GM21717 (cell line): Measurements from ENCODE around the gene SRCAP.
"Not testable (repeated sequence)": the region's sequence is repeated elsewhere in the genome, so short reads cannot be mapped to it uniquely, and the experiment has no call there.

Experiments
- ATAC-seq: cut with Tn5 transposase; IDR thresholded peaks from one replicate; pipeline ENCODE4 v1.9.1; 2021; ENCODE audit warnings: mild to moderate bottlenecking, moderate library complexity; ENCODE audit not compliant: unreplicated experiment

Gene SRCAP

DNA sequence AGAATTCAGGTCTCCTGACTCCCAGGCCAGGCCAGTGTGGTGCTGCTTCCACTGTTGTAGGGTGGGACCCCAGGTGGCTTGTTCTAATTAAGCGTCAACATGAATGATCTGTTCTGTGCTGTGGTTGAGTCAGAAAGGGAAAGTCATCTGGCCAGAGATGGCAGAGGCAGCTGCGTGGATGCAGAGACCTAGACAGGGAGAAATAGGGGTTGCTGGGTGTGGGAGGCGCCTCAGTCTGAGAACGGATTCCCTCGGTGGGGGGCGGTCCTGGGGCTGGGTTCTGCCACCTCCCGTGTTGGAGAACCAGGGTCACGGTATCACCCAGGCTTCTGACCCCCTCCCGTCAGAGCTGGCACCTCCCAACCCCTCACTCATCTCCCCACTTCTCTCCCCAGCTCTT is 35.2 kb upstream of the SRCAP start:
- ATAC-seq: no peak

DNA sequence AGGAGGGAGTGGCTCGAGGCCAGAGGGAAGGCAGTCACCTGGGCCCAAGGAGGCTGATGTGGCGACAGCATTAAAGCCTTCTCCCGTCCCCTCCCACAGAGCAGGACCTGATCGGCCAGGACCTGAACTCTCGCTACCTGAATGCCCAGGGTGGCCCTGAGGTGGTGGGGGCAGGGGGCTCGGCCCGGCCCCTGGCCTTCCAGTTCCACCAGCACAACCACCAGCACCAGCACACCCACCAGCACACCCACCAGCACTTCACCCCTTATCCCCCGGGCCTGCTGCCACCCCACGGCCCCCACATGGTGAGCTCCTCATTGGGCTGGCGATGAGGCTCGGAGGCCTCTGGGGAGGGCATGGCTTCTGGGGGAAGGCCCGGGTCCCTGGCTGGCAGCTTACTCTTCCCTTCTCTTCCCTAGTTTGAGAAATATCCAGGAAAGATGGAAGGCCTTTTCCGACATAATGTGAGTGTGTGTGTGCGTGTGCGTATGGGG is 34.3 kb upstream of the SRCAP start:
- no peak for ATAC-seq

DNA sequence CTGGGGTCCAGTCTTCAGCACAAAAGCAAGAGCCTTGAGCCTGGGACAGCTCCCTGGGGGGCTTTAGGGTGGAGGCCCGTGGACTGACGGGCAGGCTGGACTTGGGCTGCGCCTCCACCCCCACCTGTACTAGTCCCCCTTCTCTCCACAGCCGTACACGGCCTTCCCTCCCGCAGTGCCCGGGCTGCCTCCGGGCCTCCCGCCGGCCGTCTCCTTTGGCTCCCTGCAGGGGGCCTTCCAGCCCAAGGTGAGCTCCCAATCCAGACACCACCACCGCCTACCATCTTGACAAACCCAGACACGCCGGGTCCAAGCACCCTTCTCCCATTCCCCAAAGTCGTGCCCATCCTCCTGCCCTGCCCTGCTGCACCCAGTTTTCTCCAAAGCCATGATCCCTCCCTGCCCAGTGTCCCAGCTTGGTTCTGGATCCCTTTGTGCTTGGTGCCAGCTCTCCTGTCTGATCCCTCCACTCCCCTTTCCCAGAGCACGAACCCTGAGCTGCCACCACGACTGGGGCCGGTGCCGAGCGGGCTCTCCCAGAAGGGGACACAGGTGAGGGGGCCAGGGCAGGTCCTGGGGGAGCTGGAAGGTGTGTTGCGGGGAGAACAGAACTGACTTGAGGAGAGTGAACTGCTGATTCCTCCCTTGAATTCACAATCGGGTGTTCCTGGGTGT is 33.7 kb upstream of the SRCAP start:
- ATAC-seq: no peak

DNA sequence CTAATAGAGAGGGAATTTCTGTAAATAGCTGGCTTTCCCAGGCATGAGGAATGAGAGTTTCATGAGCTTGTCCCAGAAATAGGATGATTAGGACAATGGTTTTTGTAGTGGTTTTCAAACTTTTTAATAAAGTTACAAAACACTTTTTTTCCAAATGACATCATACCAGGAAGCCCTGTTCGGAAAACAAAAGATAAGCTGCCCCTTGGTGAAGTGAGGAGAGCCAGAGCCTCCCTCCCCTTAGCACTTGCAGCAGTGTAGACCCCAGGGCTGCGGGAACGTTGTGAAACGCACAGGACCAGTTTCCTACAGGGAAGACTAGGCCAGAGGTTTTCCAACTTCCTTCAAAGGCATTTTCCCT is 33.2 kb upstream of the SRCAP start:
- no peak for ATAC-seq

DNA sequence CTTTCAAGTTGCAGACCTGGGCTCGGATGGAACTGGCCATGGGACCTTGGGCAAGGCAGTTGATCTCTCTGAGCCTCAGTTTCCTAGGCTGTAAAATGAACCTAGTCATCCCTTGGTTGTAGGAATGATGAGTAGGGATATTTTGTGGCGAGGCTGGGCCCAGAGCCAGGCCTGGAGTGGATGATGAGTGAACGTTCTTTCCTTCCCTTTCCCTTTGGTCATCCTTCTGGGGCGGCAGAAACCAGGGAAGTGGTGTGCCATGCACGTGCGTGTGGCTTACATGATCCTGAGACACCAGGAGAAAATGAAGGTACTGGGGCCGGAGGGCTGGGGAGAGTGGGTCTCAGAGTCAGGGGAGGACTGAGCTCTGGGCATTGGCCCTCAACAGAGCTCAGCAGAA is 32.3 kb upstream of the SRCAP start:
- ATAC-seq: no peak

DNA sequence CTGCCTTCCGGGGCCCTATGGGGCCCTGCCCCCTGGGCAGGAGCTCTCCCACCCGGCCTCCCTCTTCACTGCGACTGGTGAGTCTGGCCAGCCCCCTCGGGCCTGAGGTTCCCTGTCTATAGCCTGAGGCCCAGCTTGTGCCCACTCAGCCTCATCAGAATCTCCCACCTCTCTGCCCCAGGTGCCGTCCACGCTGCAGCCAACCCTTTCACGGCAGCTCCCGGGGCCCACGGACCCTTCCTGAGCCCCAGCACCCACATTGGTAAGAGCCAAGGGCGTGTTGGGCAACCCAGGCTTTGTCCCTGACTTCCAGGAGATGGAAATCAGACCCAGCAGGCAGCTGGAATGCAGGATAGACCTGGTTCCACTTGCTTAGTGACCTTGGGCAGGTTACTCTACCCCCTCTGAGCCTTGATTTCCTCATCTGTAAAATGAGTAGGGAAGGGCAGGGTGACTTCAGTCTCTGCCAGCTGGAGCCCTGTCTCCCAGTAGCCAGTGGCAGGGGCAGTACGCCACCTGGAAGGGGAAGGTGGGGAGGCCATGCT is 31.5 kb upstream of the SRCAP start:
- ATAC-seq: no peak

DNA sequence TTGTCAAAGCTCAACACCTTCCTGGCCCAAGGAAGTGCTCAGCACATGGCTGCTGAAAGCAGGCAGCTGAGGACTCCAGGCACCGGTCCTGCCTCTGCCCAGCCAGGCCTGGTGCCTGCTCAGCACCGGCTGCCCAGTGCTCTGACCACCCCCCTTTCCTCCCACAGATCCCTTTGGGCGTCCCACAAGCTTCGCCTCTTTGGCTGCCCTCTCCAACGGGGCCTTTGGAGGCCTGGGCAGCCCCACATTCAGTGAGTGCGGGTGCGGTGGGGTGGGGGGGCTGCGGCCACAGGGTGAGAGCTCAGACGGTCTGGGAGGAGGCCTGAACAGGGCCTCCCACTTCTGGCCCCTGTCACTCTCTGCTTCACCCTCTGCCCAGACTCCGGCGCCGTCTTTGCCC is 30.6 kb upstream of the SRCAP start:
- ATAC-seq: no peak

DNA sequence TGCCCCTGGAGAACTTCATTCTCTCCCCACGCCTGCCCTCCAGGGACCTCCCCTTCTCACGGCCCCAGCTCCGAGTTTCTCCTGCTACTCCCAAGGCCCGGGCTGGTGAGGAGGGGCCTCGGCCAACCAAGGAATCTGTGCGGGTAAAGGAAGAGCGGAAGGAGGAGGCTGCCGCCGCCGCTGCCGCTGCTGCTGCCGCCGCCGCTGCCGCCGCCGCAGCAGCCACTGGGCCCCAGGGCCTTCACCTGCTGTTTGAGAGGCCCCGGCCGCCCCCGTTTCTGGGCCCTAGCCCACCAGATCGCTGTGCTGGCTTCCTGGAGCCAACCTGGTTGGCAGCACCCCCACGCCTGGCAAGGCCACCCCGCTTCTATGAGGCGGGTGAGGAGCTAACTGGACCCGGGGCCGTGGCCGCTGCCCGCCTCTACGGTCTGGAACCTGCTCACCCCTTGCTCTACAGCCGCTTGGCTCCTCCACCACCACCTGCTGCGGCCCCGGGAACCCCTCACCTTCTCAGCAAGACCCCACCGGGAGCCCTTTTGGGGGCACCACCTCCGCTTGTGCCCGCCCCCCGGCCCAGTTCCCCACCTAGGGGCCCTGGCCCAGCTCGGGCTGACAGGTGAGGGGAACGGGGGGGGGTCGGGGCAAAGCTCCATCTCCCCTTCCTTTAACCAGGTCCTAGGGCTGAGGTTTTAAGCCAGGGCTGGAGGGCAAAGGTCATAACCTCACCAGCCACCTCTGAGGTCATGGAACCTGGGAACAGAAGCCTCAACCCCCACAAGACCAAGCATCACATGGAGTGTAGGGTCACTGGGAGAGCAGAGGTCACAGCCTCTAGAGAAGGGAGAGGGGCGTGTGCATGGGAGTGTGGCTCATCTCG is 29.7 kb upstream of the SRCAP start:
- ATAC-seq: no peak

DNA sequence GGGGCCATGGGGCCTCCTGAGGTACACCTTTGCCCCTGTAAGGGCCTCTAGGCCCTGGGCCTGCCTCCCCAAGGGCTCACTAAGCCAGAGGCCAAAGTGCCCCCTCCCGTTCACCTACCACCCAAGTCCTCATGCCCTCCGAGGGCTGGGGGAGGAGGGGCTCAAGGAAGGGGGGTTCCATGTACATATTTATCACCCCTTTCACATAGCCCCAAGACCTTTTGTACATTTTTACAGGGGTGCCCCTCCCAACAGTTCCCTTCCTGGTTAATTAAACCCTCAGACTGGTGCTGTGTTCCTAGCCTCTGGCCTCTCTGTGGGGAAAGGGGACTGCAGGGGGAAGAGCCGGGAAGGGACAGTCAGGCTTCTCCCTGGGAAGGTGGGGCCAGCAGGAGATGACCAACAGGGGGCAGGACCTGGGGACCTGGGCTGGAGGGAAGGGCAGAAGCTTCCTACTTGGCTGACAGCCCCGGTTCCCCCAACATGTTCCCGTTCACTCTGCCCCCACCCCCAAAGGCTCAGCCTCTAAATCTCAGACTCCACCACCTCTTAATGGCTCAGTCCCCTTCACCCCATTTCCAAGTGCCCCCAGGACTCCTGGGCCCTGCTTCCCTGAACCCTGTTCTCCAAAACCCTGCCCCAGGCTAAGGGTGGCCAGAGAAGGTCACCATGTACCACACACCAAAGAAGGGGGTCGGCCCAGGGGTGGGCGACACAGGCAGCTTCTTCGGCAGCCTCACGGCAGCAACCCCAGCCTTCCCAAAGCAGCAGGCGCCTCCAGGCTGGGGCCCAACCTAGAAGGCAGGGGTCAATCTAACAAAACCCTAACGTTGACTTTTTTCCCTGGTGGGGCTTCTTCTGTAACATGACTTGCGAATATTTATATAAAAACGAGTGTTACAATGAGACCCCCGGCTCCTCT is 28.8 kb upstream of the SRCAP start:
- no peak for ATAC-seq

DNA sequence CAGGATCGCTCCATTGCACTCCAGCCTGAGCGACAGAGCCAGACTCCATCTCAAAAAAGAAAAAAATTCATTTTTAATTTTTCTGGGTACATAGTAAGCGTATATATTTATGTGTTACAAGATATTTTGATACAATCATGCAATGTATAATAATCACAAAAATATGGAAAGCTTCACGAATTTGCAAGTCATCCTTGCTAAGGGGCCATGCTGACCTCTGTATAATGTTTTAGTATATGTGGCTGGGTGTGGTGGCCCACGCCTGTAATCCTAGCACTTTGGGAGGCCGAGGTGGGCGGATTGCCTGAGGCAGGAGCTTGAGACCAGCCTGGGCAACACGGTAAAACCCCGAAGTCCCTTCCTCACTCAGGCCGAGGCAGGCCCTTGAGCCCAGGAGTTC is 23.8 kb upstream of the SRCAP start:
- ATAC-seq: no peak

DNA sequence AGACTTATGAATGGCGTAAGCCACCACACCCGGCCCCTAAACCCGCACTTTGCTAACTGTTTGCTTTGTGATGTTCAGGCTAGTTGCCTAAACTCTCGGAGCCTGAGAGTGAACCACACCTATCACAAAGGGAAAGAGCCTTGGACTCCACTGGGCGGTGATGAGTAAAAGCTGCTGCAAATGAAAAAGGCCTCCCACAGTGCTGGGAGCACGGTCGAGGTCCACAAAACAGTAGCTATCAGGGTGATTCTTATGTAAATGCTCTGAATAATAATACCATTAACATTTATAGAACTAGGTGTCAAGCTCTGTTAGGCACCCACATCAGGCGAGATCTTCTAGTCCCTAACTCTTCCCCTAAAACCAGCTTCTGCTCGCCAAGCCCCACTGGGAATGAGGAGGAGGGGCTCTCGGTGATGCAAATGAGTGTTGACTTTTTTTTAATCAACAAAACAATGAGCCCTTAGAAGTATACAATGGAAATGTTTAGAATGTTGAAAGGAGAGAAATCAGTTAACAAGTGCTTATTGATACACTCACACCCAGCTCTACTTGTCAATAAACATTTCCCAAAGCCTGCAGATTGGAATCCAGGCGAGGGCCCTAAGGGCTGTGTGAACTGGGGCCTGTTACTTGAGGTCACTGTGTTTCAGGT is 20.9 kb upstream of the SRCAP start:
- no peak for ATAC-seq

DNA sequence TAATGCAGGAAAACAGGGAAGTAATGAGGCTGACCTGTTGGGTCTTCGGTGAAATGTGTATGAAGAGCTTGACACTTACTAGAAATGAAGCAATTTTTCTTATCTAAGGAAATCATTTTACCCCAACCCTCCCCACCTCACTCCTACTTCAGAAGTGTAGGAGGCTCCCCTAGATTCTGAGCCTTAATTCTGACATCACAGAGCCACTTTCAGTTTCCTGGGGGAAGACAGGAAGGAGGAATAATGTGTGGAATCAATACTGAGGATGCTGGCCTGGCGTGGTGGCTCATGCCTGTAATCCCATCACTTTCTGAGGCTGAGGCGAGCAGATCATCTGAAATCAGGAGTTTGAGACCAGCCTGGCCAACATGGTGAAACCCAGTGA is 20.4 kb upstream of the SRCAP start:
- no peak for ATAC-seq

DNA sequence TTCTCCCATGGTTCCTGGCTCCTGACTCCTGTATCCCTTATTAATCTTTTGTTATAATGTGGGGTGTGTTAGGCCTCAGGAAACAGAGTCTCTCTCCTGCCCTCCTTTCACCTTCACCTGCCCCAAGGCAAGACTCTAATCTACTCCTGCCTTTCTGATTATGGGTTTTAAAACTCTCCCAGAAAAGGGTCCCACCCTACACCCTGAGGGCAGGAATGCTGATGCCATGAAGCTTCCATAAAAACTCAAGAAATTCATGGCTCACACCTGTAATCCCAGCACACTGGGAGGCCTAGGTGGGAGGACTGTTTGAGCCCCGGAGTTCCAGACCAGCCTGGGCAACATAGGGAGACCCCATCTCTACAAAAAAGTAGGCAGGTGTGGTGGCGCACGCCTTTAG is 18.6 kb upstream of the SRCAP start:
- no peak for ATAC-seq

DNA sequence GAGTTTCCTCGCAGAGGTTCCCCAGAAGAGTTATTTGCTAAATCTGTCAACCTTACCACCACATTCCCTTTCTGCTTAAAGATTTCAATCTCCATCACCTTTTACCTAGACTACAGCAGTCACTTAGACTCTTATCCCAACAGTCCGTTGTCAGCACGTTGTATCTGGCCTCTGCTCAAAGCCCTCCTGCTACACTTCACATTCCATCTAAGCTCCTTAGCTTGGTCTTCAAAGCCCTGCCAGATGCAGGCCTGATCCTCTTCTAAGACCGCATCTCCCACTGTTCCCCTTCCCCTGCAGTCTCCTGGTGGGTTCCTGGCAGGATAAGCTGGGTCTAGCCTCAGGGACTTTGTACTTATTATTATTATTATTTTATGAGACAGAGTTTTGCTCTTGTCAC is 10.3 kb upstream of the SRCAP start:
- no peak for ATAC-seq

DNA sequence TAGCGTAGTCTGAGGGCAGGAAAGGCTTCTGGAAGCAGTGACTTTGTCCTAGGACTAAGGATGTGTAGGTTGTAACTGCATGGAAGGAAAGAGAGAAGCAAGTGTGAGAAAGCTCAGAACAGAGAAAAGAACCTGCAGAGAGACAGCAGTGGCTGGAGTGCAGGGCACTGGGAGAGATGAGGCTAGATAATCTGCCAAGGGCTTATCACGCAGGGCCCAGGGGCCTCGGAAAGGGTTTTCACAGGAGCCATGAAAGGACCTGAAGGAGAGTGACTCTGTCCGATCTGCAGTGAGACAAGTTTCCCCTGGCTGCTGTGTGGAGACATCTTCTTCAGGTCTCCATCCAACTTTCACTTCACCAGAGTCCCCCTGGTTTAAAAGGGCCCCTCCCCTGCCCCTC is 7.1 kb upstream of the SRCAP start:
- ATAC-seq: no peak

DNA sequence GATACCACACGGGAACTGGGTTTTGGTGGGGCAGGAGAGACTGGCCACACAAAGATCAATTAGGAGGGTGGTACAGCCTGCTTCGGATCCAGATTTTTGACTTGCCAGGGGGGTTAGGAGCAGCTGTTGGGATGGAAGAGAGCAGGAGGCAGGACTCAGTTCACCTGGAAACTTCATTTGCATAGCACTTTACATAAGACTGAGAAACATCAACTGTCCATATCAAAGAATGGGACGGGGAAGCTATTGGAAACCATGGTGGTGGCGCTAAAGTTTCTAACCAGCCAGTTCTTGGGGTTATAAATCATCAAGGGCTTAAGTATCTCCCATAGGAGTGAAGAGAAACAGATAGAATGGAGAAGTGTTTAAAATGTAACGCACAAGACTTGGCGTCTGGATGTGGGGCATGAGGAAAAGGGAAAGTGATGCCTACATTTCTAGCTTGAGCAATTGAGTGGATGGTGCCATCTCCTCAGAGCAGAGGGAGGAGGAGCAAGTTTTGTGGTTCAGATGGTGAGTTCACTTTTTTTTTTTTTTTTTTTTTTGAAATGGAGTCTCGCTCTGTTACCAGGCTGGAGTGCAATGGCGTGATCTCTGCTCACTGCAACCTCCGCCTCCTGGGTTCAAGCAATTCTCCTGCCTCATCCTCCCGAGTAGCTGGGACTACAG is 6.4 kb upstream of the SRCAP start:
- no peak for ATAC-seq

DNA sequence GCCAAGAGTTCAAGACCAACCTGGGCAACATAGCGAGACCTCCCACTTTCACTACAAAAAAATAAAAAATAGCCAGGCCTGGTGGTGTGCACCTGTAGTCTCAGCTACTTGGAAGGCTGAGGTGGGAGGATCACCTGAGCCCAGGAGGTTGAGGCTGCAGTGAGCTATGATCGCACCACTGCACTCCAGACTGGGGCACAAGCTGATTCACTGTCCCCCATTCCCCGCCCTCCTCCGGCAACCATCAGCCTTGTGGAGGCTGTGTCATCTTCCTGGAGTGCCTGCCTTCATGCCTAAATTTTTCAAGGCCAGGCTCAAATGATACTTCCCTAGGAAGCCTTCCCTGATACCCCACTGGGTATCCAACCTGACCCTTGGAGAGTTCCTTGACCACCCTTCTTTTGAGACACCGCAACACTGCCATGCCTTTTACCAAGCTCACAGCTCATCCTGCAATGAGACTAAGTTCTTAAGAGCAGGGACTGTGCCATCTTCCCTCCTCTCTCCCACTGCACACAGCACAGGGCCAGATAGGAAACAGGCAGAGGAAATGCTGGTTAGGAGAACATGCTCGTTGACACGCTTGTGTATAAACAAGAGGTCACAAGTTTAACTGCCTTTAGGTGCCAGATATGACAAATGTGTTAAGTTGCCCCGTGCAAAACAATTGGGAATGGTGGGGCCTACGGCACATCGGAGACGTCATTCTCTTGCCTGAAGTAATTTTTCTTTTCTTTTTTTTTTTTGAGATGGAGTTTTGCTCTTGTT is 3.9 kb upstream of the SRCAP start:
- no peak for ATAC-seq

DNA sequence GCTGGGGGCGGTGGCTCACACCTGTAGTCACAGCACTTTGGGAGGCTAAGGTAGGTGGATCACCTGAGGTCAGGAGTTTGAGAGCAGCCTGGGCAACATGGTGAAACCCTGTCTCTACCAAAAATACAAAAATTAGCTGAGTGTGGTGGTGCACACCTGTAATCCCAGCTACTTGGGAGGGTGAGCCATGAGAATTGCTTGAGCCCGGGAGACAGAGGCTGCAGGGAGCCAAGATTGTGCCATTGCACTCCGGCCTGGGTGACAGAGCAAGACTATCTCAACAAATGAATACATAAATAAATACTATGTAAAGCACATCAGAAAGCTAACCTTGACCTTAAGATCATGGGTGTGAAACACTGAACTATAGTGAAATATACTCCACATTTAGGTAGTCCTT is 2.3 kb upstream of the SRCAP start:
- ATAC-seq: not testable (repeated sequence)
